GM18858 (cell line): ENCODE data around the gene MAN2C1.
"Not testable (repeated sequence)": the region's sequence is repeated elsewhere in the genome, so short reads cannot be mapped to it uniquely, and the experiment has no call there.

ENCODE experiments used
- ATAC-seq: cut with Tn5 transposase; IDR thresholded peaks from one replicate; pipeline ENCODE4 v1.9.1; 2021; ENCODE audit not compliant: unreplicated experiment

The MAN2C1 gene

DNA sequence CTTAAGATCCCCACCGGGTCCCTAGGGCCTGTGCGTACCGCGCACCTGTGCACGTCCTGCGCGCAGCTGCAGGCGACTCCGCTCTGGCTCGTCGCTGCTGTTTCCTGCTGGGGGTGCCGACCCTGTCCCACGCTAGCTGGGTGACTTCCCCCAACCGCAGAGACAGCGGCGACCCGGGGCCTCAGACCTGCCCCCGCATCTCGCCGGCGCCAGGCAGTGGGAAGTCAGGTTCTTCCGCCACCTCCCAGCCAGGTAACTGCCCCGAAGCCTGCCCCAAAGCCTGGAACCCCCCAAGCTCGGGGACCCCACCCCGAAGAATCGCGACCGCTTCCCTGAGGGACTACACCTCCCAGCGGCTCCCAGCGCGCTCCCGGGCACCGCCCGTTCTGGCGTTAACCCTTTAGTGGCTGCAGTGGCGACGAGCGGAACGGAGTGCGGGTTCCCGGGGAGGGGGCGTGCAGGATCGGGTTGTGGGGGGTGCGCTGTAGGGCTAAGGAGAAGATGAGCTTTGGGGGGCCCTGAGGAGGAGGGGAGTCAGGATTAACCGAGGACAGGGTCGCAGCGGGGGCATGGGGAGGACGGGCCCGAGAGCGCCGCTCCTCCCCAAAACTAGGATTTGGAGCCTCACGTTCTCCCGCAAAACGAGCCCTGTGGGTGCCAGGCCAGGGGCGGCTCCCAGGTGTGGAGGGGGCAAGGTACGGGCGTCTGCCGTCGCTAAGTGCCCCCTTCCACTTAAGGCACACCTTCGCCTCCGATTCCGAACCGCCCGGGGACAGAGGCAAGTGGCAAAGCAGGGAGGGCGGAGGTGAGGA, 21.0 kb downstream of the MAN2C1 start:
- ATAC-seq = no peak

DNA sequence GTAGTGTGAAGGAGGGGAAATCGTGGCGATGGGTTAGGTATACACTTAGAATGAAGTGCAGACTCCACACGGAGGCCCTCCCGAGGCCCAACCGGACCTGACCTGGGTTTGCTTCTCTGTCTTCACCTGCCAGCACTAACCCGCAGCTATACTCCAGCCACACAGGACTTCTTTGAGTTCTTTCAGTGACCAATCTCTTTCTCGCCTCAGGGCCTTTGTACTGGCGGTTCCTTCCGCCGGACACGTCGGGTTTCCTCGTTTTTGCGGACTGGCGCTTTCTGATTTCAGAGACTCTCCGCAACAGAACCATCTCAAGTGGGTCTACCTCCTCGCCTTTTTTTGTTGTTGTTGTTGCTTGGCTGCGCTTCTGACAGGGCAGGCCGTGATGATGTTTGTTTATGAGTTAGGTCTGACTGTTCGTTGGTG, 21.6 kb downstream of the MAN2C1 start, which contains the start of gene NEIL1:
Gene NEIL1, plus strand, starts transcription at position 244 of the 426 bp plus-strand sequence. CDS start 1,867 bp downstream, outside the sequence.
- ATAC-seq = no peak

- ATAC-seq = not testable (repeated sequence)
These were observed 24.5 kb downstream of the MAN2C1 start for GRCh38 chr15:75343953-75344352.

DNA sequence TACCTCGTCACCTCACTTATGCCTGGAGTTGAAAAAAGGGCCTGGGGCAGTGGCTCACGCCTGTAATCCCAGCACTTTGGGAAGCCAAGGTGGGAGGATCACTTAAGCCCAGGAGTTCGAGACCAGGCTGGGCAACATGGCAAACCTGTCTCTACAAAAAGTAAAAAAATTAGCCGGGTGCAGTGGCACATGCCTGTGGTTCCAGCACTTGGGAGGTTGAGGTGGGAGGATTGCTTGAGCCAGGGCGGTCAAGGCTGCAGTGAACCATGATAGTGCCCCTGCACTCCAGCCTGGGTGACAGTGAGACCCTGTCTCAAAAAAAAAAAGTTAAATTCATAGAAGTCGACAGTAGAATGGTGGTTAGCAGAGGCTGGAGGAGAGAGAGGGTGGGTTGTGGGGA, 26.2 kb downstream of the MAN2C1 start:
- no peak for ATAC-seq

DNA sequence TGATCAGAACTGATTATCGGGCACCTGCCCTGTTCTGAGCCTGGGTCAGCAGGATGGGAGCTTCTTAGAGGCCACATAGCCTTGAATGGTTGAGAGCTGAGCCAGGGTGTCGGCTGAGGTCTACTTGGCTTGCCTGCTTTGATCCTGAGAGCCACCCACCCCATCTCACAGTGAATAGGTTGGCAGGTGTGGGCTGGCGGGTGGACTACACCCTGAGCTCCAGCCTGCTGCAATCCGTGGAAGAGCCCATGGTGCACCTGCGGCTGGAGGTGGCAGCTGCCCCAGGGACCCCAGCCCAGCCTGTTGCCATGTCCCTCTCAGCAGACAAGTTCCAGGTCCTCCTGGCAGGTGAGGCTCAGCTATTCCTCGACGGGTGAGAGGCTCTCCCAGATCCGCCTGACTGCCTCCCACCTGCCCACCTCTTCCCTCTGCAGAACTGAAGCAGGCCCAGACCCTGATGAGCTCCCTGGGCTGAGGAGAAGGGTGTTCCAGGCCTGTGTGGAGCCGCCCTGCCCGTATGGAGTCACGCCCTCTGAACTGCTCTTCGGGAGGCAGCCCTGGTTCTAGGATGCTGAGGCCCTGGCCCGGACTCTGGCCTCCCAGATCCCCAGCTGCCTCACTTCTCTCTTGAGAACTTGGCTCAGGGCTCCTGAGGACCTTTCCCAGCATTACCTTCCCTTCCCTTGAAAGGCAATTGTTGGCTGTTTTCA, 28.7 kb downstream of the MAN2C1 start:
- ATAC-seq = no peak

- ATAC-seq = no peak
These were observed 29.7 kb downstream of the MAN2C1 start for GRCh38 chr15:75338661-75339240.

DNA sequence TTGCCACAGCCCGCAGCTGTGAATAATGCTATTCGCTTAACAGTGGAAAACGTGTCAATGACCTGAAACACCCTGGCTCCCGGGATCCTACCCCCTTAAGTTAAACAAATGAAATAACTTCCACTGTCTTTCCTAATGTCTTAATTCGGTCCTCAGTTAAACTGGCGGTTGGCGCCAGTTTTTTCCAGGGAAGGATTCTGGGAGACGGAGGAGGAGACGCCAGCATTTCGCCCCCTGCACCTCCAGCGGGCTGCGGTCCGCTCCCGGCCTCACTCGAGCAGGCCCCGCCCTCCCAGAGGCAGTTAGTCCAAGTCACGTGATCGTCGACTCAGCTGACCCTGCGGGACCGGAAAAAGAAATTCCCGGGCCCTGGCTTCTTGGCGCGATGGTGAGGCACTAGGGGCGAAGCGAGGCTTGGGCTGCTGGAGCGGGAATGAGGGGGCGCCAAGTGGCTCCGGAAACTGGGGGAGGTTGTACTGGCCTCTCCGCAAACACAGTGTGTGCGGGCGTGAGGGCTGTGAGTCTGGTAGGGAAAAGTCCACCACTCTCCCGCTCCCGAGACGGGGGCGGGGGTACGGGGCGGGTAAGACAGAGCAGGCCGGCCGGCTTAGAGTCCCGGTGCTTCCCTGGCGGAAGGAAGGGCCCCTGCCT, 32.6 kb downstream of the MAN2C1 start, which contains the start of gene COMMD4:
Gene COMMD4, plus strand, starts transcription at position 359 of the 651 bp plus-strand sequence. Its CDS starts 27 bp downstream, at position 386.
- ATAC-seq = peak; percentile 56

- no peak for ATAC-seq
These were observed 33.1 kb downstream of the MAN2C1 start for GRCh38 chr15:75335313-75335704.

DNA sequence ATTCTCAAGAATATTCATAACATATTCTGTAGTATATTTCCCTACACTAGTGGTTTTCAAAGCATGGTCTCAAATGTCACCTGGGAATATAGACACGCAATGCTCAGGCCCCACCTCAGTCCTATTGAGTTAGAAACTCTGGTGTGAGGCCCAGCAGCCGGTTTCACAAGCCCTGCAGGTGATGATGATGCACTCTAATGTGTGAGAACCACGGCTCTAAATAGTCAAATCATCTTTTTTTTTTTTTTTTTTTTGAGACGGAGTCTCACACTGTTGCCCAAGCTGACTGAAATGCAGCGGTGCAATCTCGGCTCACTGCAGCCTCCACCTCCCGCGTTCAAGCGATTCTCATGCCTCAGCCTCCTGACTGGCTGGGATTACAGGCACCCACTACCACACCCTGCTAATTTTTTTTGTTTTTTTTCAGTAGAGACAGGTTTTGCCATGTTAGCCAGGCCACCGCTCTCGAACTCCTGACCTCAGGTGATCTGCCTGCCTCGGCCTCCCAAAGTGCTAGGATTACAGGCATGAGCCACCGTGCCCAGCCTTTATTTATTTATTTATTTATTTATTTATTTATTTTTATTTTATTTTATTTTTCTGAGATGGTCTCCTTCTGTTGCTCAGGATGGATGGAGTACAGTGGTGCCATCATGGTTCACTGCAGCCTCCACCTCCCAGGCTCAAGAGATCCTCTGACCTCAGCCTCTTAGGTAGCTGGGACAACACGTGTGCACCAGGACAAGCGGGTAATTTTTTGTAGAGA, 34.6 kb downstream of the MAN2C1 start:
- not testable (repeated sequence) for ATAC-seq

DNA sequence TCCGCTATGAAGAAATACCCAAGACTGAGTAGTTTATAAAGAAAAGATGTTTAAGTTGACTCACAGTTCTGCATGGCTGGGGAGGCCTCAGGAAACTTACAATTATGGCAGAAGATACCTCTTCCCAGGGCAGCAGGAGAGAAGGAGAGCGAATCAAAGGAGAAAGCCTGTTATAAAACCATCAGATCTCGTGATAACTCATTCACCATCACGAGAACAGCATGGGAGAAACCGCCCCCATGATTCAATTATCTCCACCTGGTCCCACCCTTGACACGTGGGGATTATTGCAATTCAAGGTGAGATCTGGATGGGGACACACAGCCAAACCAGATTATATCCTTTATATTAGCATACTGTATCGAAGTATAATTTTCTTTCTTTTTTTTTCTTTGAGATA, 36.3 kb downstream of the MAN2C1 start:
- not testable (repeated sequence) for ATAC-seq

DNA sequence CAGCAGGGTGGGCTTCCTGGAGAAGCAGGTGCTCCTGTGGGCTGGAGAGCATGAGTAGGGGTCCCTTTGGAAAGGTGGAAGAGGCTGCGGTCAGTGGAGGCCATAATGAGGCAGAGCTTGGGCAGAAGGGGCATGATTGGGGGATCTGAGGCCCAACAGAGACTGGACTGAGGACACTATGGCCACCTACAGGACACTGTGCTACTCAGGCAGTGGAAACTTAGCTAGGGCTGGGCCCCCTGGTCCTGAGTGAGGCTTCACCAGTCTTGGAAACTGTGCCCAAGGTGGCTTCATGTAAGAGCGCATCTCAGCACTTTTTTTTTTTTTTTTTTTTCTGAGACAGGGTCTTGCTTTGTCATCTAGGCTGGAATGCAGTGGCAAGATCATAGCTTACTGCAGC, 38.8 kb downstream of the MAN2C1 start:
- ATAC-seq = no peak

DNA sequence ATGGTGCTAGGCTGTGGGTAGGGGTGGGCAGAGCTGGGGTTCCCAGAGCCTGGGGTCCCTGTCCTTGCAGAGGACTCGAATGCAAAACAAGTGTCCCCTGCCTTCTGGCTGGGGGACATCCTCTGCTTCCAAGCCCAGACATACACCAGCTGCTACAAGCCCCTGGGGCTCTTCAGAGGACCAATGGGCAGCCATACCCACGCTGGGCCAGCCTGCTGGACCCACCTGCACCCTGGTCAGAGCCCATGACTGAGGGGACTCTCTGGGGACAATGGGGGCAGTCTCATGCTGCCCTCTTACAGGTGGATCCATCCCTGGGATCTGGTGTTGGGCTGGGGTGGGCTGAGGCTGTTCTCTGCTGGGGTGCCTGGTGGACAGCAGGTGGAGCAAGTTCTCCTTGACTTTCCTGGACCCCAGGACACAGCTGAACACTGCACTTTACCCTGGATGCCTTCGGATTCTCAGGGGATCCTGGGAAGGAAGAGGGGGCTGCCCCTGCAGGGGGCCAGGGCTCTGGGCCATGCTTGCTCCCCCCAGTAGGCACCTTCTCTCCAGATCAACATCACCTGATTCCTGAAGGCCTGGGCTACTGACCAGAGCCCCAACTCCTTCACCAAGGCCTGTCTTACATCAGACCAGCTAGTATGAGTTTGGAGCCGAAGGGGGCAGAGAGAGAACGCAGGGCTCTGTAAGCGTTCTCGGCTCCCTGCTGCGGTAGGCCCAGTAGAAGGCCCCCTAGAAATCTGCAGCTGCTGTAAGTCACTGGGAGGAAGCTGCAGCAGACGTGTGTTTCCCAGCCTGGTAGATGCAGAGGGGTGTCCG, 39.7 kb downstream of the MAN2C1 start:
- no peak for ATAC-seq

GRCh38 chr15:75327491-75327890, 40.9 kb downstream of the MAN2C1 start:
- no peak for ATAC-seq

- ATAC-seq = no peak
These were observed 41.4 kb downstream of the MAN2C1 start for GRCh38 chr15:75327005-75327404.

DNA sequence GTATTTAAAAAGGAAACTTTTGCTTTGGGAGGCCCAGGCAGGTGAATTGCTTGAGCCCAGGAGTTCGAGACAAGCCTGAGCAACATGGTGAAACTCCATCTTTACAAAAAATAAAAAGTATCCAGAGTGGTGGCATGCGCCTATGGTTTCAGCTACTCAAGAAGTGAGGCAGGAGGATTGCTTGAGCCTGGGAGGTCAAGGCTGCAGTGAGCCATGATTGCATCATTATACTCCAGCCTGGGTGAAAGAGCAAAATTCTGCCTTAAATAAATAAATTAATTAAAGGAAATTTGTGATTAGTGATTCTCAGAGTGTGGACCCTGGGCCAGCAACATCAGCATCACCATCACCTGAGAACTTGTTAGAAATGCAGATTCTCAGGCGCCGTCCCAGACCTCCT, 42.5 kb downstream of the MAN2C1 start:
- no peak for ATAC-seq

- ATAC-seq = no peak
These were observed 46.7 kb downstream of the MAN2C1 start for GRCh38 chr15:75321711-75322110.

DNA sequence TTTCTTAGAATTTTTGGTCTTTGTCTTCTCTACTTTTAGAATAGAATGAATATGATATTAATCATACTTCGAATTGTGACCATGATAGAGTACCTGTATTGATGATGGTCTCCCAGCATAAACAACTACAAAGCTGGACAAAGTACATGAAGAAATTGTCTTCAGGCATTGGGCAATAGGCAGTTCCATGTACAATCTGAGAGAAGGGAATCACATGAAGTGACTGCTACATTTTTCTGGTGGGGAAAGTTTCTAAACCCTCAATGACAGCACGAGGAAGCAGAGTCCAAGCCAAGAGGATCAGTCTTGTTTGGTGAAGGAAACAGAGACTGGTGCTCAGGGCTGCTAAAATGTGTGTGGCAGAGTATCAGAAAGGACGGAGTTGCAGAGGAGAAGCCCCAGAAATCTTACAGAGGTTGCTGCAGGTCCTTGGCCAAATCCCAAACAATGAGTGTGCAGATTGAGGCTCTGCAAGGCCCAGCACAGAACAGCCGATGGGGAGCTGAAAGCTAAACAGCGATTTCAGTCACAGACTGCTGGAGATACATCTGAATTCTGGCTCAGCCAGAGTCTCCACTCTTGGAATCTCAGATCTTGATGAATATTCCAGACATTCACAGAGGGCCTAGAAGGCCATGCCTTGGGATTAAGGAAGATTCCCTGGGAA, 49.0 kb downstream of the MAN2C1 start:
- ATAC-seq = not testable (repeated sequence)

GRCh38 chr15:75314552-75315290, 53.7 kb downstream of the MAN2C1 start:
- no peak for ATAC-seq
